ENCODE results near the gene CYBA. TPM values are rescaled to one million over a fixed set of nuclear protein-coding genes. Genes with fewer than 3 reads are reported as not detected.
A peak's percentile ranks its signal among the peaks of the same experiment; 100 is the strongest.

CYBA gene
- total and polyA plus RNA-seq, 8 donors = 38.0 to 135 (median 68.5) TPM

GRCh38 chr16:88619859-88620815 lies 30.7 kb downstream of the CYBA start:
- 95 to 96% methylated on average over 14 of the region's 14 CpGs for WGBS, 2 donors
- FAIRE-seq (no peak), DNase-seq (no peak), ATAC-seq (no peak)
- peaks cover 0 to 34% (median 13%) of the 10 kb centered on the region in 3 donors for H3K36me3 ChIP-seq
- H3K27ac ChIP-seq = no peak overlapping the region
- H3K4me3 ChIP-seq = no peak overlapping the region
- H3K27me3 ChIP-seq = no peaks in the 10 kb centered on the region
- TF ChIP-seq CTCF (IDR thresholded peaks at IDR 0.05) = no peak
- H3K4me1 ChIP-seq = peaks cover 26 to 35% (median 33%) of the 10 kb centered on the region in 3 donors
- H3K9me3 ChIP-seq = no peaks in the 10 kb centered on the region
- intact Hi-C loops (cut with DNase I) = no loop called here

- Histone ChIP-seq H3K9me3 (no peaks in the 10 kb centered on the region), H3K27ac (no peak overlapping the region), H3K4me1 (peaks cover 26 to 41% (median 34%) of the 10 kb centered on the region in 3 donors), H3K4me3 (no peak overlapping the region), H3K36me3 (peaks cover 0 to 23% (median 13%) of the 10 kb centered on the region in 3 donors), H3K27me3 (no peaks in the 10 kb centered on the region)
- 75 to 89% methylated on average over 19 of the region's 19 CpGs for WGBS, 2 donors
- TF ChIP-seq CTCF (IDR thresholded peaks at IDR 0.05) = no peak
- intact Hi-C loops (cut with DNase I) = no loop called here
- no peak for ATAC-seq
- FAIRE-seq = no peak
- no peak for DNase-seq
Observed at GRCh38 chr16:88618956-88619667, 31.7 kb downstream of the CYBA start.

- no peaks in the 10 kb centered on the region for H3K27me3 ChIP-seq
- peaks cover 0 to 16% (median 10%) of the 10 kb centered on the region in 3 donors for H3K36me3 ChIP-seq
- H3K4me3 ChIP-seq = no peak overlapping the region
- FAIRE-seq (no peak), DNase-seq (peak in 2 of 6 donors; percentile 46 to 61), ATAC-seq (peak in 3 of 4 donors; percentile 9 to 44 (median 29))
- peaks cover 26 to 44% (median 34%) of the 10 kb centered on the region in 3 donors for H3K4me1 ChIP-seq
- TF ChIP-seq CTCF (IDR thresholded peaks at IDR 0.05) = no peak
- intact Hi-C loops (cut with DNase I) = no loop called here
- 58 to 59% methylated on average over 20 of the region's 20 CpGs for WGBS, 2 donors
- no peaks in the 10 kb centered on the region for H3K9me3 ChIP-seq
- H3K27ac ChIP-seq = no peak overlapping the region
Observed at GRCh38 chr16:88618182-88618955, 32.5 kb downstream of the CYBA start.

GRCh38 chr16:88617268-88618031 lies 33.4 kb downstream of the CYBA start:
- Histone ChIP-seq H3K27me3 (no peaks in the 10 kb centered on the region), H3K36me3 (peaks cover 0 to 7% (median 2%) of the 10 kb centered on the region in 3 donors), H3K27ac (peak overlapping the region in 1 of 4 donors; percentile 74), H3K9me3 (no peaks in the 10 kb centered on the region), H3K4me1 (peaks cover 26 to 44% (median 34%) of the 10 kb centered on the region in 3 donors), H3K4me3 (no peak overlapping the region)
- no peak for TF ChIP-seq CTCF (IDR thresholded peaks at IDR 0.05)
- ATAC-seq (no peak), DNase-seq (no peak), FAIRE-seq (no peak)
- intact Hi-C loops (cut with DNase I) = no loop called here
- 74 to 83% methylated on average over 20 of the region's 20 CpGs for WGBS, 2 donors

All from pancreas (tissue), 10 donors.